GM23338 (cell line): Measurements from ENCODE around the gene APLN. TPM values are rescaled to one million over a fixed set of nuclear protein-coding genes. Genes with fewer than 3 reads are reported as not detected.

Source experiments
- ATAC-seq: fragments of 200-7000 bp; cut with Tn5 transposase; 3 replicates; pipeline ENCODE4 v1.9.1; 2020
- DNase-seq: peaks from one replicate; pipeline ENCODE4 v3.0.0-alpha.2; 2015; ENCODE audit warnings: low spot score
- H2AFZ ChIP-seq: fragments of 200-600 bp; sonication (generic); 2 replicates; pipeline ENCODE4 v1.8.0; 2016; ENCODE audit warnings: antibody characterized with exemption, mild to moderate bottlenecking, moderate library complexity
- H3F3A ChIP-seq: fragments of 200-600 bp; sonication (generic); replicated peaks from 2 replicates; pipeline ENCODE4 v1.8.0; 2017; ENCODE audit warnings: antibody characterized with exemption, mixed run types, low read depth
- H3K27ac ChIP-seq: fragments of 200-600 bp; sonication (generic); 2 replicates; pipeline ENCODE4 v1.6.1; 2016; ENCODE audit warnings: low read depth
- H3K27me3 ChIP-seq: fragments of 200-600 bp; sonication (generic); 2 replicates; pipeline ENCODE4 v1.8.0; 2016; ENCODE audit warnings: mild to moderate bottlenecking, mixed run types, moderate library complexity; ENCODE audit not compliant: insufficient read depth
- H3K36me3 ChIP-seq: fragments of 200-600 bp; sonication (generic); 2 replicates; pipeline ENCODE4 v1.8.0; 2016; ENCODE audit warnings: mild to moderate bottlenecking; ENCODE audit not compliant: insufficient read depth
- H3K4me1 ChIP-seq: fragments of 200-600 bp; sonication (generic); 2 replicates; pipeline ENCODE4 v1.8.0; 2016; ENCODE audit warnings: mild to moderate bottlenecking, moderate library complexity; ENCODE audit not compliant: insufficient read depth
- H3K4me2 ChIP-seq: fragments of 200-600 bp; sonication (generic); 2 replicates; pipeline ENCODE4 v1.7.1; 2017; ENCODE audit warnings: mixed run types
- H3K4me3 ChIP-seq: fragments of 200-600 bp; sonication (generic); 2 replicates; pipeline ENCODE4 v1.6.1; 2016; ENCODE audit warnings: mixed run types
- H3K79me2 ChIP-seq: fragments of 200-600 bp; sonication (generic); replicated peaks from 2 replicates; pipeline ENCODE4 v1.8.0; 2017; ENCODE audit warnings: mild to moderate bottlenecking; ENCODE audit not compliant: insufficient read depth
- H3K9me2 ChIP-seq: fragments of 200-600 bp; sonication (generic); 2 replicates; pipeline ENCODE4 v1.8.0; 2017; ENCODE audit not compliant: insufficient read depth
- H4K20me1 ChIP-seq: fragments of 200-600 bp; sonication (generic); replicated peaks from 2 replicates; pipeline ENCODE4 v1.8.0; 2017; ENCODE audit warnings: mild to moderate bottlenecking; ENCODE audit not compliant: insufficient read depth
- H3K27ac Mint-ChIP-seq: 2 replicates; pipeline ENCODE4 v1.8.0; 2020; ENCODE audit warnings: inconsistent platforms, mild to moderate bottlenecking, moderate library complexity, mixed read lengths
- H3K27me3 Mint-ChIP-seq: 3 replicates; pipeline ENCODE4 v1.8.0; 2022; ENCODE audit warnings: low read depth, mild to moderate bottlenecking, moderate library complexity, mixed read lengths, inconsistent platforms; ENCODE audit not compliant: insufficient read depth, poor library complexity
- H3K36me3 Mint-ChIP-seq: 3 replicates; pipeline ENCODE4 v1.8.0; 2021; ENCODE audit warnings: low read depth, mild to moderate bottlenecking, inconsistent platforms, moderate library complexity, mixed read lengths
- H3K4me1 Mint-ChIP-seq: 3 replicates; pipeline ENCODE4 v1.8.0; 2020; ENCODE audit warnings: mild to moderate bottlenecking, inconsistent platforms, mixed read lengths
- H3K4me3 Mint-ChIP-seq: 3 replicates; pipeline ENCODE4 v1.8.0; 2021; ENCODE audit warnings: moderate library complexity, mild to moderate bottlenecking, inconsistent platforms, mixed read lengths
- H3K9me3 Mint-ChIP-seq: 3 replicates; pipeline ENCODE4 v1.8.0; 2020; ENCODE audit warnings: moderate library complexity, mild to moderate bottlenecking, inconsistent platforms, mixed read lengths
- CREB1 ChIP-seq: fragments of 250-450 bp; sonication (Bioruptor Pico); IDR thresholded peaks from 2 replicates; pipeline ENCODE4 v1.5.0; 2020; ENCODE audit warnings: low read depth, mild to moderate bottlenecking, moderate library complexity
- EZH2 ChIP-seq: fragments of 200-600 bp; sonication (generic); IDR thresholded peaks from one replicate; pipeline ENCODE4 v1.8.0; 2017; ENCODE audit warnings: antibody characterized with exemption, mild to moderate bottlenecking, low read depth; ENCODE audit not compliant: unreplicated experiment
- EZH2phosphoT487 ChIP-seq: fragments of 200-600 bp; sonication (generic); IDR thresholded peaks from one replicate; pipeline ENCODE4 v1.8.1; 2018; ENCODE audit warnings: antibody characterized with exemption; ENCODE audit not compliant: unreplicated experiment
- JUNB ChIP-seq: IDR thresholded peaks from one replicate; pipeline ENCODE4 v1.6.1; 2016; ENCODE audit warnings: antibody characterized with exemption; ENCODE audit not compliant: unreplicated experiment
- NANOG ChIP-seq: IDR thresholded peaks from 2 replicates; pipeline ENCODE4 v1.6.1; 2016; ENCODE audit warnings: antibody characterized with exemption, borderline replicate concordance
- POLR2AphosphoS5 ChIP-seq: IDR thresholded peaks from 2 replicates; pipeline ENCODE4 v1.6.1; 2016; ENCODE audit warnings: antibody characterized with exemption, low read depth
- REST ChIP-seq: IDR thresholded peaks from one replicate; pipeline ENCODE4 v1.6.1; 2018; ENCODE audit warnings: antibody characterized with exemption; ENCODE audit not compliant: unreplicated experiment
- STAT1 ChIP-seq: IDR thresholded peaks from one replicate; pipeline ENCODE4 v1.6.1; 2016; ENCODE audit warnings: antibody characterized with exemption; ENCODE audit not compliant: unreplicated experiment
- ZNF114 ChIP-seq: fragments of 250-450 bp; sonication (Bioruptor Pico); IDR thresholded peaks from 2 replicates; pipeline ENCODE4 v1.5.0; 2020; ENCODE audit warnings: mild to moderate bottlenecking, moderate library complexity
- ZNF331 ChIP-seq: fragments of 250-450 bp; sonication (Bioruptor Pico); IDR thresholded peaks from 2 replicates; pipeline ENCODE4 v1.5.0; 2020; ENCODE audit warnings: low read depth, mild to moderate bottlenecking, moderate library complexity
- ZNF462 ChIP-seq: fragments of 250-450 bp; sonication (Bioruptor Pico); IDR thresholded peaks from 2 replicates; pipeline ENCODE4 v1.5.0; 2020; ENCODE audit warnings: mild to moderate bottlenecking, moderate library complexity
- polyA plus RNA-seq: library from polyadenylated mRNA; unstranded; fragments of >200 nt; fragmentation: Nextera tagmentation; extraction: Ambion mirVana; gene quantifications from 2 replicates; pipeline ENCODE4 v1.2.1, GENCODE V29; 2016
- total RNA-seq: library from RNA; depleted of rRNA; stranded (reverse); fragments of >200 nt; shearing (Covaris generic); gene quantifications from 2 replicates; pipeline ENCODE4 v1.2.3, GENCODE V29; 2014
- TF ChIP-seq, protein P1 (sequence below), 2 experiments: fragments of 200-600 bp in 1 of 2; sonication (generic) in 1 of 2; conservative IDR thresholded peaks; 2 replicates each; pipeline versions ENCODE4 v1.5.1 to v1.6.1; 2016 to 2017; ENCODE audit warnings: antibody characterized with exemption in 2 of 2, low read depth in 2 of 2, mild to moderate bottlenecking in 2 of 2, moderate library complexity in 1 of 2
- TF ChIP-seq, protein P2 (sequence below): IDR thresholded peaks from 2 replicates; pipeline ENCODE4 v1.6.1; 2016; ENCODE audit warnings: antibody characterized with exemption

The APLN gene
- total and polyA plus RNA-seq, 2 experiments from 2014 or later: 0.49 to 0.60 TPM

DNA sequence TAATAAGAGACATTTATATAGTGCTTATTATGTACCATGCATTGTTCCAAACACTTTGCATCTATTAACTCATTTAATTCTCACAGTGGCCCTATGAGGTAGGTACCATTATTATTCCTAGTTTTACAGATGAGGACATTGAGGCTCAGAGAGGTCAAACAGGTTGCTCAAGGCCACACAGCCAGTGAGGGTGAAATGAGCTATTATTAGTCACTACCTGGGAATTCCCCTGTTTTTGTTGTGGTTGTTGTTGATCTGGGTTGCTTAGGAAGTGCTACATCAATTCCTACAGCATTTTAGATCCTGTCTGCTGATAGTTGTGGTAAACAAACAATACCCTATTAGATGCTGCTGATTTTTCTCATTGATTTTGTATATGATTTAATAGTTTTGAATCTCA is 41.2 kb downstream of the APLN start:
- Histone ChIP-seq H3K36me3 (no peaks in the 10 kb centered on the region), H3K4me3 (no peak overlapping the region), H3K27me3 (no peaks in the 10 kb centered on the region), H3K4me1 (no peaks in the 10 kb centered on the region; the same call in 1 of the 2 replicates), H3F3A (no peaks in the 10 kb centered on the region), H4K20me1 (no peaks in the 10 kb centered on the region), H2AFZ (no peak overlapping the region), H3K9me2 (no peaks in the 10 kb centered on the region), H3K4me2 (no peak overlapping the region), H3K79me2 (no peaks in the 10 kb centered on the region), H3K27ac (no peak overlapping the region)
- TF ChIP-seq ZNF462 (CRISPR knock-in tag) (no peak), NANOG (no peak), JUNB (no peak), ZNF331 (CRISPR knock-in tag) (no peak), CREB1 (CRISPR knock-in tag) (no peak), ZNF114 (CRISPR knock-in tag) (no peak), EZH2phosphoT487 (no peak), REST (no peak), POLR2AphosphoS5 (no peak), STAT1 (no peak), EZH2 (no peak)
- TF ChIP-seq, protein P1, sequence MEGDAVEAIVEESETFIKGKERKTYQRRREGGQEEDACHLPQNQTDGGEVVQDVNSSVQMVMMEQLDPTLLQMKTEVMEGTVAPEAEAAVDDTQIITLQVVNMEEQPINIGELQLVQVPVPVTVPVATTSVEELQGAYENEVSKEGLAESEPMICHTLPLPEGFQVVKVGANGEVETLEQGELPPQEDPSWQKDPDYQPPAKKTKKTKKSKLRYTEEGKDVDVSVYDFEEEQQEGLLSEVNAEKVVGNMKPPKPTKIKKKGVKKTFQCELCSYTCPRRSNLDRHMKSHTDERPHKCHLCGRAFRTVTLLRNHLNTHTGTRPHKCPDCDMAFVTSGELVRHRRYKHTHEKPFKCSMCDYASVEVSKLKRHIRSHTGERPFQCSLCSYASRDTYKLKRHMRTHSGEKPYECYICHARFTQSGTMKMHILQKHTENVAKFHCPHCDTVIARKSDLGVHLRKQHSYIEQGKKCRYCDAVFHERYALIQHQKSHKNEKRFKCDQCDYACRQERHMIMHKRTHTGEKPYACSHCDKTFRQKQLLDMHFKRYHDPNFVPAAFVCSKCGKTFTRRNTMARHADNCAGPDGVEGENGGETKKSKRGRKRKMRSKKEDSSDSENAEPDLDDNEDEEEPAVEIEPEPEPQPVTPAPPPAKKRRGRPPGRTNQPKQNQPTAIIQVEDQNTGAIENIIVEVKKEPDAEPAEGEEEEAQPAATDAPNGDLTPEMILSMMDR (conservative IDR thresholded peaks at IDR 0.05; ENCODE audit: low read depth in 2 of 2): no peak
- TF ChIP-seq, protein P2, sequence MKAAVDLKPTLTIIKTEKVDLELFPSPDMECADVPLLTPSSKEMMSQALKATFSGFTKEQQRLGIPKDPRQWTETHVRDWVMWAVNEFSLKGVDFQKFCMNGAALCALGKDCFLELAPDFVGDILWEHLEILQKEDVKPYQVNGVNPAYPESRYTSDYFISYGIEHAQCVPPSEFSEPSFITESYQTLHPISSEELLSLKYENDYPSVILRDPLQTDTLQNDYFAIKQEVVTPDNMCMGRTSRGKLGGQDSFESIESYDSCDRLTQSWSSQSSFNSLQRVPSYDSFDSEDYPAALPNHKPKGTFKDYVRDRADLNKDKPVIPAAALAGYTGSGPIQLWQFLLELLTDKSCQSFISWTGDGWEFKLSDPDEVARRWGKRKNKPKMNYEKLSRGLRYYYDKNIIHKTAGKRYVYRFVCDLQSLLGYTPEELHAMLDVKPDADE: no peak
- Mint-ChIP-seq H3K4me3 (no peak overlapping the region), H3K4me1 (peaks cover 8% of the 10 kb centered on the region; the same call in 2 of the 3 replicates), H3K27me3 (peaks cover 2% of the 10 kb centered on the region), H3K9me3 (no peaks in the 10 kb centered on the region), H3K36me3 (no peaks in the 10 kb centered on the region), H3K27ac (no peak overlapping the region)
- peak; percentile 13 for DNase-seq
- ATAC-seq: no peak
